ENCODE data around the gene LRP1-AS. TPM values are rescaled to one million over a fixed set of nuclear protein-coding genes. Genes with fewer than 3 reads are reported as not detected.

The LRP1-AS gene
- total RNA-seq, 1 experiment from 2014 or later: not detected

DNA sequence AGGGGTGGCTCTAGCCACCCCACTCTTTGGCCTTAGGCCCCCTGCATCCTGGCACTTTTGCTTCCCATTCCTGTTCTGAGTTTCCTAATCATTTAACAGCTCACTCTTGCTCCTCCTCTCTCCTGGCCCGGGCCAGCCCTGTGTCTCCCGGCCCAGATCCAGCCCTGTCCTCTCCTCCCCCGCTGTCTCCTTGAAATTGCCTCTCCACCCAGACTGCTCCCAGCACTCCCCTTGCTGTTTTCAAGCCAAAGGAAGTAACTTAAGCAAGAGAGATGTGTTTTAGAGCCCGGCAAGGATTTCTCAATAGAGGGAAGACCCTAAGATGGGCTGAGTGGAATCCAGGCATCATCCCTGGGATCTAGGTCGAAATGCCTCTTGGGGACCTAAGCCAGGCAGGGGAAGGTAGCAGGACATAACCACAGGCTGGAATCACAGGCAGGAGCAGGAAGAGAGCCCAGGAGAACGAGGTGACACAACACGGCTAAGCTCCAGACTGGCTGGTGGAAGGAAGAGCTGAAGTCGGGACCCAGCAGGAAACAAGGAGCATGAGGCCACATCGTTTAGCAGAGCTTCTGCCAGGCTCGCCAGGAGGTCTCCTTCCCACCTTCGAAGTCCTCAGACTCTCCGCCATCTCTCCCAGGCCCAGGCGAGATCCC is 2.0 kb upstream of the LRP1-AS start:
- Histone ChIP-seq H3K27me3 (ENCODE audit: insufficient read depth, low read length) (no peaks in the 10 kb centered on the region), H3K79me2 (ENCODE audit: insufficient read depth, low read length) (no peaks in the 10 kb centered on the region), H3K36me3 (ENCODE audit: control insufficient read depth in 1 of 2, insufficient read depth in 2 of 2, low read length in 2 of 2) (peaks cover 0 to 6% of the 10 kb centered on the region in 2 experiments; a peak in 2 of 4 replicates), H3K4me3 (replicated peaks in 1 of 2; ENCODE audit: low read depth in 1 of 2, low read length in 2 of 2) (no peak overlapping the region), H3K9ac (ENCODE audit: low read length) (no peak overlapping the region), H3K9me2 (ENCODE audit: insufficient read depth) (no peaks in the 10 kb centered on the region), H3K4me1 (ENCODE audit: control insufficient read depth in 1 of 2, insufficient read depth in 2 of 2, low read length in 2 of 2) (no peaks in the 10 kb centered on the region), H3K27ac (ENCODE audit: low read depth, low read length) (no peak overlapping the region), H2AFZ (ENCODE audit: low read depth, low read length, poor library complexity, severe bottlenecking) (no peak overlapping the region), H4K20me1 (ENCODE audit: insufficient read depth) (no peaks in the 10 kb centered on the region), H3K4me2 (ENCODE audit: low read length) (no peak overlapping the region), H3K9me3 (ENCODE audit: control insufficient read depth in 1 of 2, insufficient read depth in 1 of 2, low read depth in 1 of 2, low read length in 2 of 2) (no peaks in the 10 kb centered on the region)
- ChIA-PET CTCF (interaction anchor here (1.1 kb wide), 1 partner anchor 26 kb away, joined by 4 read pairs; no protein-coding TSS in a partner anchor), RAD21 (ENCODE audit: low non-redundant PET in 1 of 2, low total read pairs in 2 of 2, uncharacterized antibody in 2 of 2, unreplicated experiment in 2 of 2) (no interaction called here), POLR2A (no interaction called here)
- intact Hi-C loops (cut with micrococcal nuclease): no loop called here
- TF ChIP-seq SRF (IDR thresholded peaks at IDR 0.05; ENCODE audit: low read depth) (no peak), ZFX (IDR thresholded peaks at IDR 0.05) (no peak), FOSL1 (IDR thresholded peaks at IDR 0.05; ENCODE audit: low read depth) (no peak), POLR2A (IDR thresholded peaks at IDR 0.05; ENCODE audit: borderline replicate concordance, extremely low read depth, insufficient read depth, insufficient read length) (no peak), EGR1 (IDR thresholded peaks at IDR 0.05; ENCODE audit: low read depth) (no peak), CBX3 (IDR thresholded peaks at IDR 0.05; ENCODE audit: low read depth) (no peak), ZBTB33 (IDR thresholded peaks at IDR 0.05; ENCODE audit: extremely low read depth, insufficient replicate concordance, low read length) (no peak), EZH2phosphoT487 (IDR thresholded peaks at IDR 0.05; ENCODE audit: borderline replicate concordance) (no peak), CEBPB (IDR thresholded peaks at IDR 0.05; ENCODE audit: low read depth) (no peak), SIN3A (IDR thresholded peaks at IDR 0.05; ENCODE audit: low read depth) (no peak), POLR2AphosphoS5 (IDR thresholded peaks at IDR 0.05; ENCODE audit: low read depth, low read length) (no peak)
- TF ChIP-seq, protein P1, sequence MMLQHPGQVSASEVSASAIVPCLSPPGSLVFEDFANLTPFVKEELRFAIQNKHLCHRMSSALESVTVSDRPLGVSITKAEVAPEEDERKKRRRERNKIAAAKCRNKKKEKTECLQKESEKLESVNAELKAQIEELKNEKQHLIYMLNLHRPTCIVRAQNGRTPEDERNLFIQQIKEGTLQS (IDR thresholded peaks at IDR 0.05): no peak
- no peak for DNase-seq (ENCODE audit: low read depth, low spot score)
- ATAC-seq: no peak
- BruUV-seq (replicated peaks): no TSS peak

All from HCT116 (cell line).